Effector memory CD8-positive, alpha-beta T cell (primary cell): ENCODE data around the gene SYNE2.
A peak's percentile ranks its signal among the peaks of the same experiment; 100 is the strongest.

Source experiments
- ATAC-seq: fragments of 150-1000 bp; cut with Tn5 transposase; replicated peaks from 2 replicates; pipeline ENCODE4 v1.10.0; 2021; ENCODE audit warnings: mild to moderate bottlenecking, moderate library complexity
- DNase-seq, 3 experiments: peaks; one replicate each; pipeline ENCODE4 v3.0.0; 2021
- H3K27ac Mint-ChIP-seq, 2 donors: one replicate each; pipeline ENCODE4 v1.8.0; 2022; ENCODE audit warnings: mild to moderate bottlenecking in 2 of 2, mixed read lengths in 2 of 2, moderate library complexity in 2 of 2
- H3K27me3 Mint-ChIP-seq, 2 donors: one replicate each; pipeline ENCODE4 v1.8.0; 2022; ENCODE audit warnings: mixed read lengths in 2 of 2
- H3K36me3 Mint-ChIP-seq: one replicate; pipeline ENCODE4 v1.8.0; 2022; ENCODE audit warnings: mild to moderate bottlenecking, moderate library complexity, mixed read lengths; ENCODE audit not compliant: insufficient read depth
- H3K4me1 Mint-ChIP-seq, 2 donors: one replicate each; pipeline ENCODE4 v1.8.0; 2022; ENCODE audit warnings: low read depth in 2 of 2, mixed read lengths in 2 of 2
- H3K4me3 Mint-ChIP-seq, 2 donors: one replicate each; pipeline ENCODE4 v1.8.0; 2022; ENCODE audit warnings: mild to moderate bottlenecking in 2 of 2, mixed read lengths in 2 of 2, moderate library complexity in 2 of 2
- H3K9me3 Mint-ChIP-seq, 2 donors: one replicate each; pipeline ENCODE4 v1.8.0; 2022; ENCODE audit warnings: mixed read lengths in 2 of 2

Gene SYNE2

DNA sequence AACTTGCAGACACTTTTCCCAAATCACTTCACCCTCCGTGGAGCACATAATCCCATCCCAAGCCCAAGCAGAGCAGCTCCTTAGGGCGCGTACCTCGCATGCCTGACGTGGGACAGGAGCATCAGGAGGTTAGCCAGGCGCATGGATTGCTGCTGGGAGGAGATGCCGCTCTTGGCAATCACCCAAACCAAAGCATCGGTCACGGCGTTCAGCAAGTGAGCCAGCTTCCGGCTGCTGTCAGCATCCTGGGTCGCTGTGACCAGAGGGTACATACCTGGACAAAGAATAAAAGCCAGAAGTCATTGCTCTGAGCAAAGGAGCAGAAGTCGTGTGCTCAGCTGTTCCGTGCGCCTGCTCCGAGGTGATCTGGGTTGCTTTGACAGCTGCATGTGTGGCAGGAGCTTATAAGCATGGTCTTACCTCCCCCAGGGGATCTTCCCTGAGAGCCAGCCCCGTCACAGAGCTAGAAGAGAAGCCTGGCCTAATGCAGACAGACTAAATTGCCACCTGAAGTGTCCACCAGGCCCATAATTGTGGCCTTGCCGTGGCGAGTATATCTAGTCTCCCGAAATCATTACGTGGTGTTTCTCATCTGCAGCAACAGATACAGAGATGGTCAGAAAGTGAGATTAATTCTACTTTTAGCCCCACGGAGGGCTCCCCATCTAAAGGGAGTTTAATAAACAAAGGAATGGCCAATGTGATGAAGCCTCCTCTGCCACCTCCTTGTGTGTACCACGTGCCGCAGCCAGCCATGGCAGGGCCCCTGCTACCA is 382.3 kb downstream of the SYNE2 start:
- Mint-ChIP-seq H3K9me3 (no peaks in the 10 kb centered on the region), H3K27me3 (no peaks in the 10 kb centered on the region), H3K36me3 (peaks cover 29% of the 10 kb centered on the region), H3K4me3 (no peak overlapping the region), H3K4me1 (peaks cover 10 to 21% of the 10 kb centered on the region in 2 donors), H3K27ac (peak overlapping the region; percentile 44 to 61)
- no peak for DNase-seq
- no peak for ATAC-seq

DNA sequence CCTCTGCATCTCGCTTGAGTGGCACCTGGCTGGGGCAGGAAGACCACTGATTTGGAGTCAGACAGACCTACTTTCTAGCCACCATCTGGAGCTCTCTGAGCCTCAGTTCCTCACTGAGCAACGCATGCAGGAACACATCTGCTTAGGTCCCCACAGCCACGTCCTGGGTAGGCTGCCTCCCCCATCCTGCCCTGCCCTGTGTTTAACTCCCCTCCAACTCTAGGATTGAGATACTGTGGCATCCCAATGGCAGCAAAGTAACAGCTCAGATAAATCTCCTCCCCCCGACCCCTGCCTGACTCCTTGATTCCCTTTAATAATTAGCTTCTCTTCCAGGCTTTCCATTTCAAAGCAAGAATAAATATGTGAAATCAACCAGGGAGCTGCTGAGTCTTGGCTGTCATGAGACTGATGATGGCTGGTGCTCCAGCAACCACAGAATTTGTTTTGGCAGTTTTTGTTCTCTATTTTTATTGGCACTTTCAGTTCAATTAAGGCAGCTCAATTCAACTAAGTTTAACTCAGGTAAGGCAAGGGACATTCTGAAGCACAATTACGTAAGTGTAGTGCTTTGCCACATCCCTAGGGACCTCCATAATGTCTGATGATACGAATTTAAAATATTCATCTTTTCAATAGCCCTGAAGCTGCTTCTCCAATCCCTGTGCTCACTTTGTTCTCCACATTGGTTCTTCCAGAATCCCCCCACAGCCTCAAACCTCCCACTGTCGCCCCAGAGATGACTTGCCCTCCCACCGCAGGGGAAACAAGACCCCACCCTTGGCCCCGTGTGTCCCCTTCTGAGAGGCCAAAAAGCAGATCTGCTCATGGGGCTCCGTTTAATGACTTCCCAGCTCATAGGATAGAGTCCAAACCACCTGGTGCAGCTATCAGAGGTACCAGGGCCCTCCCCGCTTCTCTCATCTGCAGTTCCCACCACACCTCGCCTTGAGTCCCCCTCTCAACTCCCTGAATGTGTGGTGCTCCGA is 383.1 kb downstream of the SYNE2 start:
- peaks cover 10 to 21% of the 10 kb centered on the region in 2 donors for H3K4me1 Mint-ChIP-seq
- DNase-seq (no peak), ATAC-seq (peak; percentile 51)
- H3K27ac Mint-ChIP-seq: peak overlapping the region; percentile 44 to 61
- H3K4me3 Mint-ChIP-seq: no peak overlapping the region
- no peaks in the 10 kb centered on the region for H3K9me3 Mint-ChIP-seq
- H3K36me3 Mint-ChIP-seq: peaks cover 27% of the 10 kb centered on the region
- no peaks in the 10 kb centered on the region for H3K27me3 Mint-ChIP-seq

DNA sequence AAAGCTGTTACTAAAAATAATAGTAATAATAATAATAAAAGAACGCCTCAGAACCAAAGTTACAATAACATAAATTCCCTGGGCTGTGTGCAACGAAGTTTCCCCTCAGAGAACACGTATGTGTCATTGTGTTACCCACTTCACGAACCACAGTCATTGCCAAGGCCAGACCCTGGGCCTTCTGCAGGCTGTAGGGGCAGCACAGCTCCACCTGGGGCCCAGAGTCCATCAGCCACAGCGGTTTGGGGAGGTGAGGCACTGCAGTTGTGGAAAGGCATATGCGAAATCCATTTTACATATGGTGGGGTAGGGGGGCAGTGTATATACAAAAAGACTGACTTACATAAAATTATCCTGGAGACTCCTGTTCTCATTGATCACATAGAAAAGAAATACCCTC is 385.2 kb downstream of the SYNE2 start:
- DNase-seq (no peak), ATAC-seq (no peak)
- Mint-ChIP-seq H3K9me3 (no peaks in the 10 kb centered on the region), H3K27ac (peak overlapping the region in 1 of 2 donors; percentile 72), H3K4me3 (no peak overlapping the region), H3K4me1 (peaks cover 4 to 13% of the 10 kb centered on the region in 2 donors), H3K36me3 (peaks cover 23% of the 10 kb centered on the region), H3K27me3 (no peaks in the 10 kb centered on the region)

DNA sequence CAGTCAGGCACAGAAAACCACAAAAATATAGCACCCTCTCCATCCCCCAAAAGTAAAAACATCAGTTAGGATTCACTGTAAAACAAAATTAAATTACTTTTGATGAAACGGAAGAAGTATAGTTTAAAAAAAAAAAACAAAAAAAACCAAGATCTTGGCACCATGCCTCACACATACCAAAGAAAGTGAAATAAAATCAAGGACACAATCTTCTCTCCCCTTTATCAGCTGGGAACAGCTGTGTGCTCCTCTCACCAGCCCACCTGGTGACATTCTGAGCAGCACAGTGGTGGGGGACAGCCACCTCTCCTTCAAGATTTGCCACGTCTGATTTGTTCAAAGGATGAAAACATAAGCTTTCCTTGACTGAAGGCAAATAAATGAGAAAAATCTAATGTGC is 385.8 kb downstream of the SYNE2 start:
- peaks cover 21% of the 10 kb centered on the region for H3K36me3 Mint-ChIP-seq
- ATAC-seq (no peak), DNase-seq (no peak)
- H3K27me3 Mint-ChIP-seq: peaks cover 0 to 2% of the 10 kb centered on the region in 2 donors
- no peaks in the 10 kb centered on the region for H3K9me3 Mint-ChIP-seq
- peak overlapping the region in 1 of 2 donors; percentile 72 for H3K27ac Mint-ChIP-seq
- no peak overlapping the region for H3K4me3 Mint-ChIP-seq
- peaks cover 1 to 13% of the 10 kb centered on the region in 2 donors for H3K4me1 Mint-ChIP-seq

DNA sequence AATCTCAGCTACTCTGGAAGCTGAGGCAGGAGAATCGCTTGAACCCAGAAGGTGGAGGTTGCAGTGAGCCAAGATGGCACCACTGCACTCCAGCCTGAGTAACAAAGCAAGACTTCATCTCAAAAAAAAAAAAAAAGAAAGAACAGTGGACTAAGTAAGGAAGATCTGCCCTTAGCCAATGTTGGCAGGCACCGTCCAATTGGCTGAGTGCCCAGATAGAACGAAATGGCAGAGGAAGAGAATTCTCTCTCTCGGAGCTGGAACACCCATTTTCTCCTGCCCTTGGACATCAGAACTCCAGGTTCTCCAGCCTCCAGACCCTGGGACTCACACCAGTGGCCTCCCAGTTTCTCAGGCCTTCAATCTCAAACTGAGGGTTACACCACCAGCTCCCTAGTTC is 391.5 kb downstream of the SYNE2 start:
- ATAC-seq: no peak
- no peak overlapping the region for H3K4me3 Mint-ChIP-seq

DNA sequence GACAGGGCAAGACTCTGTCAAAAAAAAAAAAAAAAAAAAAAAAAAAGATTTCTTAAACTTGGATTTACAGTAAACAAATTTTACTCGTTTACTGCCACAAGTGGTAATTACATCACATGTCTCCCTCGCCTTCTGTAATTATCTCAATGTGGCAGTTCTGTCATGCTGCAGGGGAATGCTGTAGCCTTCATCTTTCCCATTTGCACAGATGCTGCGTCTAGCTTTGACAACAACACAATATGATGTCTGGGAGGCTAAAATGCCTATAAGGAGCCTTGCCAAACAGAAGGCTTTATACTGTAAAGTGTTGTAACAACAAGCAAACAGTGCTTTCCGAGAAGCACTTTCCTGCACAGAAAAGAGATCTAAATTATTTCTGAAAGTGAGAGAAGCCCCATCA is 392.7 kb downstream of the SYNE2 start:
- H3K4me1 Mint-ChIP-seq: no peaks in the 10 kb centered on the region
- H3K27me3 Mint-ChIP-seq: peaks cover 27 to 55% of the 10 kb centered on the region in 2 donors
- no peak overlapping the region for H3K4me3 Mint-ChIP-seq
- H3K36me3 Mint-ChIP-seq: peaks cover 2% of the 10 kb centered on the region
- H3K27ac Mint-ChIP-seq: no peak overlapping the region
- ATAC-seq (no peak), DNase-seq (no peak)
- H3K9me3 Mint-ChIP-seq: no peaks in the 10 kb centered on the region

More for the DNA sequence above, 391.5 kb downstream of the SYNE2 start:
- no peak for DNase-seq
- Mint-ChIP-seq H3K36me3 (peaks cover 2% of the 10 kb centered on the region), H3K4me1 (no peaks in the 10 kb centered on the region), H3K9me3 (no peaks in the 10 kb centered on the region), H3K27ac (no peak overlapping the region), H3K27me3 (peaks cover 26 to 47% of the 10 kb centered on the region in 2 donors)

DNA sequence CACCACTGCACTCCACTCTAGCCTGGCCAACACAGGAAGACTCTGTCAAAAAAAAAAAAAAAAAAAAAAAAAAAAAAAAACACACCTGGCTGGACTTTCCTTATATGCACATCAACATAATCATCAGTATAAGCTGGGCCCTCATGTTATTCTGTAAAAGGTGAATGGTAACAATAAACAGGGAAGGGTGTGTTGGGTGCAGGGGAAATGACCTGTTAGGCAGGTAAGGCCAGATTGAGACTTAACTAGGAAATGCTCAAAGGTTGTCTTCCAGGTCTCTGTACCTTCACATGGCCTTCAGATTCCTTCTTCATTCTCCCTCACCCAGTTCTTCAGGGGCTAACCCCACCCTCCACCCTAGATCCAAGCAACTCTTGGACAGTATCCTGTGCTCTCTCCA is 393.9 kb downstream of the SYNE2 start:
- H3K36me3 Mint-ChIP-seq: no peaks in the 10 kb centered on the region
- no peak overlapping the region for H3K4me3 Mint-ChIP-seq
- no peak overlapping the region for H3K27ac Mint-ChIP-seq
- H3K27me3 Mint-ChIP-seq: peaks cover 35 to 60% of the 10 kb centered on the region in 2 donors
- no peaks in the 10 kb centered on the region for H3K9me3 Mint-ChIP-seq
- no peak for ATAC-seq
- DNase-seq: no peak
- H3K4me1 Mint-ChIP-seq: no peaks in the 10 kb centered on the region

DNA sequence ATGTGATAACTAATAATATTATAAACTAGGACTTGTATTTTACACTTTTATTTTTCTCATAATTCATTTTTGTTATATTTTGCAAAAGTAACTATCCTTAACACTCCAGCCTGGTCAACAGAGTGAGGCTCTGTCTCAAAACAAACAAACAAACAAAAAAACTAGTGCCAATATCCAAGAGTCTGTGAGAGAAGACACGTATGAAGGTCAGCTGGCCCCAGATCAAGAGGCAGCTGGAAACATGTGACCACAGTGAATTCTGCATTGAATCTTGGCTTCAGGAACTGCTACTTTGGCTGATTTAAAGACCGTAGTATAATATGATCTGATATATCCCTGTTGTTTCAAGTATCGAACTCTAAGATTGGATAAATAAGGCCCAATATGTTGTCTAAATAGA is 394.4 kb downstream of the SYNE2 start:
- Mint-ChIP-seq H3K4me1 (no peaks in the 10 kb centered on the region), H3K4me3 (no peak overlapping the region), H3K9me3 (no peaks in the 10 kb centered on the region), H3K36me3 (no peaks in the 10 kb centered on the region), H3K27ac (no peak overlapping the region), H3K27me3 (peaks cover 35 to 60% of the 10 kb centered on the region in 2 donors)
- DNase-seq (no peak), ATAC-seq (no peak)

DNA sequence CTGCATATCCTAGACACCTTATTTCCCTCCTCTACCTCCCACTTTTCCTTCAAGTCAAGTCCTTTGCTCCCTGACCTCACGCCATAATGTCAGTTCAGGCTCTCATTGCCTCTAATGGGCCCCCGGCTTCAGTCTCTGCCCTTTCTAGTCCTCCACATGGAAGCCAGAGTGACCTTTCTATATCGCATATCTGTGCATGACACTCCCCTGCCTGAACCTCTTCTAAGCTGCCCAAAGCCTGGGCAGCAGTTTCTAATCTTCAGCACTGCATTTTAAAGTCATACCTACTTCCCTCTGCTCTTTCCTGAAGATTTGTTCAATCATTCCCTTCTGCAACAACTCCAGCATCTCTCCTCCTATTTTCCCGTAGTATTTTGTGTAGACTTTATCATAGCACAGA is 395.9 kb downstream of the SYNE2 start:
- no peak for DNase-seq
- Mint-ChIP-seq H3K27ac (no peak overlapping the region), H3K27me3 (peaks cover 35 to 57% of the 10 kb centered on the region in 2 donors), H3K9me3 (no peaks in the 10 kb centered on the region), H3K36me3 (no peaks in the 10 kb centered on the region), H3K4me1 (no peaks in the 10 kb centered on the region), H3K4me3 (no peak overlapping the region)
- no peak for ATAC-seq

DNA sequence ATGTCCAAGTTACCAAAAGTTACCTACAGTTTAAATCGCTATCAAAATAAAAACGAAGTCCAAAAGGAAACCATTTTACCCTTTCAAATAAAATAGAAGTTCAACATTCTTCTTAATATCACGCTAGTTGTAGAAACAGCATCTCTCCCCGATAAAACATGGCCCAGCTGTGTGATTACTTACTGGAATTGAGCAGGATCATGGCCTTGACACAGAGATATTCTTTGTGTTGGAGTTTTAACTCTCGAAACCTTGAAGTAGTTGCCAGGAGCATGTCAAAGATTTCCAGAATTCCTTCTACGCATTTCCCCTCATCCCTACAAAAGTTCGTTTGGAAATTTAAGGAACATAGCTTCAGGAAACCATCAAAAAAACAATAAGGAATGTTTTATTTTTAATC is 396.6 kb downstream of the SYNE2 start:
- H3K27ac Mint-ChIP-seq: no peak overlapping the region
- H3K4me3 Mint-ChIP-seq: no peak overlapping the region
- no peaks in the 10 kb centered on the region for H3K9me3 Mint-ChIP-seq
- no peaks in the 10 kb centered on the region for H3K36me3 Mint-ChIP-seq
- peaks cover 35 to 51% of the 10 kb centered on the region in 2 donors for H3K27me3 Mint-ChIP-seq
- no peaks in the 10 kb centered on the region for H3K4me1 Mint-ChIP-seq
- ATAC-seq: no peak
- DNase-seq: no peak

DNA sequence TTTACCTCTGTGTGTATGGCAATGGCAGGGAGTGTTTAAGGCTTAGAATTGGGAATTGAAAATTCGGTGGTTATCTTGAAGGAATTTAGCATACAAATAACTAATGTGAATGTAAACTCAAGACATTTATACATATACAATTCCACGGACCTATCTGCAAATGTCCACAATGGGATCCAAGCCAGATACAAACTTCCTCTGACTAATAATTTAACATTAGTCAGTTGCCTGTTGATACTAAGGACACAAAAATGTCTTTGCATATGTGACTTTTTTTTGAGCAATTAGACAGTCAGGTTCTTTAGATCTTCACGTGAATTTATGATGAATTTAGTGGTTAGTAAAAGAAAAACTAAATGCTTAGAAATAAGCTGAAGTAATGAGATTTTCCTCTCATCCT is 400.9 kb downstream of the SYNE2 start:
- peaks cover 4% of the 10 kb centered on the region for H3K36me3 Mint-ChIP-seq
- no peak overlapping the region for H3K4me3 Mint-ChIP-seq
- H3K27ac Mint-ChIP-seq: no peak overlapping the region
- peaks cover 13 to 17% of the 10 kb centered on the region in 2 donors for H3K27me3 Mint-ChIP-seq
- H3K4me1 Mint-ChIP-seq: no peaks in the 10 kb centered on the region
- no peak for ATAC-seq
- DNase-seq: no peak
- H3K9me3 Mint-ChIP-seq: no peaks in the 10 kb centered on the region

DNA sequence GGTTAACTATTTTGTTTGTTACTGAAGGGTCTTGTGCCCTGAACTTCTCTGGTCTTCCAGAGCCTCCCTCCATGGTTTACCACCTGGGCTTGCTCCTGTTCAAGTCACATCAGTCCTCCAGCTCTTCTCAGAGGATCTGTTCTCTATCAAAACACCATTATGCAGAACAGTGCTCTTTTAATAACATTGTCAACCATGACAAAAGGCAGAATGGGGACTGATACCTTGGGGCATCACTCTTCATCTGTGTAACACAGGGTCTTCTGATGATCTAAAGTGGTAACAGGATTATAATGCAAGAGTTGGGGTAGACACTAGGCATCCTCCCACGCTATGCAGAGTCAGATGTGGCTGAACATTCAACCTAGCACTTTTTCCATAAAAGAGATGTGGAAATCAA is 403.0 kb downstream of the SYNE2 start:
- Mint-ChIP-seq H3K9me3 (no peaks in the 10 kb centered on the region), H3K4me1 (no peaks in the 10 kb centered on the region), H3K27ac (no peak overlapping the region), H3K36me3 (peaks cover 4% of the 10 kb centered on the region), H3K27me3 (peaks cover 3 to 6% of the 10 kb centered on the region in 2 donors), H3K4me3 (no peak overlapping the region)
- no peak for ATAC-seq
- DNase-seq: no peak

DNA sequence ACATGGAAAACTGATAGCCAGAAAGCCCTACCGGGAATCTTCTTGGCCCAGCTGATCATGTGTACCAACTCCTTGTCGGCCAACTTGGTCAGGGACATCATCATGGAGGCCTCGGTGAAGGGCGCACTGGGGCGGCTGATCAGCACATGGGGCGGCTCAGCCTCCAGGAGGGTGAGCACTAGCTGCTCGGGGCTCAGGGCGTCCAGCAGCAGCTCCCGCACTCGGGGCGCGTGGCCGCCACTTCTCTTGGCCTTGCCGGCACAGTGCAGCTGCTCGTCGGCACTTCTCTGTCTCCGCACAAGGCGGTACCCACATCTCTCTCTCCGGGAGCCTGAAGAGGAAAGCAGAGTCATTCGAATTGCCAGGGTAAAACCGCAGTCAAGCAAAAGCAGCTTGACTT is 407.6 kb downstream of the SYNE2 start:
- Mint-ChIP-seq H3K4me1 (no peaks in the 10 kb centered on the region), H3K27me3 (no peaks in the 10 kb centered on the region), H3K9me3 (no peaks in the 10 kb centered on the region), H3K36me3 (peaks cover 4% of the 10 kb centered on the region), H3K4me3 (no peak overlapping the region), H3K27ac (no peak overlapping the region)
- DNase-seq (no peak), ATAC-seq (no peak)
